HepG2 (cell line): ENCODE measurements around the gene BPIFB4.

Experiments
- MXD3 ChIP-seq: IDR thresholded peaks from 2 replicates; pipeline ENCODE4 v1.6.1; 2016; ENCODE audit warnings: mild to moderate bottlenecking, missing biosample characterization, missing genetic modification reagents
- RBFOX2 ChIP-seq: fragments of 200-400 bp; formaldehyde crosslinking; IDR thresholded peaks from 2 replicates; pipeline ENCODE4 v1.6.1; 2017; ENCODE audit warnings: low read depth, mild to moderate bottlenecking, low read length
- YY1 ChIP-seq: IDR thresholded peaks from 2 replicates; pipeline ENCODE4 v1.6.1; 2011; ENCODE audit warnings: low read length, low read depth, moderate library complexity, mild to moderate bottlenecking; ENCODE audit not compliant: insufficient read depth, insufficient replicate concordance

- TF ChIP-seq YY1 = no peak
- TF ChIP-seq RBFOX2 = no peak
- no peak for TF ChIP-seq MXD3 (CRISPR knock-in tag)
Observed at GRCh38 chr20:33127422-33128097, 48.1 kb downstream of the BPIFB4 start.
